KG1 (cell line): Measurements from ENCODE around the gene NPIPB8.
"Not testable (repeated sequence)": the region's sequence is repeated elsewhere in the genome, so short reads cannot be mapped to it uniquely, and the experiment has no call there.

Experiments used
- DNase-seq: peaks from one replicate; lab custom pipeline; 2025; lab: John Stamatoyannopoulos, UW

The NPIPB8 gene

DNA sequence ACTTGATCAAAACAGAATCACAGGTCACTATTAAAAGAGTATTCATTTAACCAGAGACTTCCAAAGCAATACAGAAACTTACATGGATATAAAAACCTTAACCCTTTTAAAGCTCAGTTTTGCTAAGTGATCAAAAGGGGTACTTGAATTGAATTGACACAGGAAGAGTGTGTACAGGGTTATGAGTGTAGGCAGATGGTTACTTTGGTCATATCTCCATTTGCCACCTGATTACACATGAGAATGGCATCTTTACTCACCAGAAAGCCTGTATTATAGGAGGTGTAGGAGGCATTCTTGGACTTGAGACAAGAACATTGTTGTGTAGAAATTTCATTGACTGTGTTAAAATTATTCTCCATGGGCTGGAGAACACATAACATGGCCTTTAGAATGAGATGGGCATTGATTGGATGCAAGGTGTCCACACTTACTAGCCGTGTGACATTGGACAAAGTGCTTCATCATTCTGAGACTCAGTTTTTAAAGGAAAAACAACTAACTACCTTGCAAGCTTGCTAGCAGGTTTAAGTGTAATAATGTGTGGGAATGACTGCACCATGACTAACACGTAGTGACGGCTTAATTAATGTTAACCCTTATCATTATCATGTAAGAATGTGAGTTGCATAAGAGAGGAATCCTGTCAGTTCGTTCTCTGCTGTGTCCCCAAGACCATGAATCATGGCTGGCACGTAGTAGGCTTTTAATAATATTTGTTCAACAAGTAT, 1.6 kb upstream of the NPIPB8 start:
- DNase-seq: not testable (repeated sequence)

GRCh38 chr16:28638359-28638758, 494 bp downstream of the NPIPB8 start:
- not testable (repeated sequence) for DNase-seq

GRCh38 chr16:28639959-28640358, 2.1 kb downstream of the NPIPB8 start:
- not testable (repeated sequence) for DNase-seq

- DNase-seq: not testable (repeated sequence)
These were observed 28.4 kb downstream of the NPIPB8 start for GRCh38 chr16:28666264-28666663.

DNA sequence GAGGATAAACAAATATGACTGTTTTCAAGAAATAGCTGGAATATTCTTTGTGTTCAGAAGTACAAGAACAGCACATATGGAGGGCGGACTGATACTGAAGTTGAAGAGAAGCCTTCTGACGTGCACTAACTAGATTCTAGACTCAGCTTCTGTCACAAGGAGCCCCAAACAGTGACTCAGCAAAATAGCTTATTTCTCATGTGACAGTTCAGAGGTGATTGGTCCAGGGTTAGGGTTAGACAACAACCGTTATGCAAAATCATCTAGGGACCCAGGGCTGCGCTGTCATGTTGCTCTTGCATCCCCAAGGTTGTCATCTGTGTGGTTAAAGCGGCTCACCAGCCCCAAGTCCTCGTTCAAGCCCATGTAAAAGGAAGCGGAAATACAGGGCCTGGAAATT, 29.6 kb downstream of the NPIPB8 start:
- DNase-seq: not testable (repeated sequence)

- DNase-seq: not testable (repeated sequence)
These were observed 30.3 kb downstream of the NPIPB8 start for GRCh38 chr16:28668199-28668598.

DNA sequence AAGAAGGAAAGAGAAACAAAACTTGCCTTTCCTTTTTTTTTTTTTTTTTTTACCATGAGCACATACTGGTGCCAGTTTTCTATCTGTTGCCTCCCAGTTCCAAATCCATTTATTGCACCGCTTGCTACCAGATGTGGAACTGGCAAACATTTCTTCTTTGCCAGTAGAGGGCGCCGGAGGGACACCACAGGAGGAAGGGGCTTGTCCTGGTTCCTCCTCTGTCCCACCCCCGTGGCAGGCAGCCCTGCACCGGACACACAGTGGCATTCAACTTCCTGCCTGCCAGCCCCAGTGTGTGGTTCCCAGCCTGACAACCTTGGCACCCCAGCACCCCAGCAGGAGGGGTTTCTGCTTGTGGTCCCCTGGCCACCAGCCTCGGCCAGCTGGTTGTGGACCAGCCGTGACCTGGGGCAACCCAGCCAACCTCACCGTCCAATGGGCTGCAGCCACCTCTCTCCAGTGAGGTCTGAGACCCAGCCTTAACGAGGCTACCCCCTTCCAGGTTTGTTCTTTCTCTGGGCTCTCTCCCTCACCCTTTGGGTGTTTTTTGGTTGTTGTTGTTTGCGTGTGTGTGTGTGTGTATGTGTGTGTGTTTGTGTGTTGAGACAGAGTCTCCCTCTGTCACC, 50.6 kb downstream of the NPIPB8 start:
- not testable (repeated sequence) for DNase-seq

DNA sequence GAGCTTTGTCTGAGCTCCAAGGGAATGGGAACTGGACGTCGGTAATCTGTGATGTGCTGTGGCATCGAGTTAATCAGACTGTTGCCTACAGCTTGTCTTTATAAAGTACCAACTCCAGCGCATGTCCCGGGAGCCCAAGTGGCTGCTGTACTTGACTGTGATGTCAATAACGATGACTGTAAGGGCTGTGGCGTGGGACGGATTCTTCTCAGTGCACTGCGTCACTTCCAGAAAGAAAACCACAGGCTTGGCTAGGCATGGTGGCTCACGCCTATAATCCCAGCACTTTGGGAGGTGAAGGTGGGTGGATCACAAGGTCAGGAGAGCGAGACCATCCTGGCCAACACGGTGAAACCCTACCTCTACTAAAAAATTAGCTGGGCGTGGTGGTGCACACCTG, 51.6 kb downstream of the NPIPB8 start:
- not testable (repeated sequence) for DNase-seq

- DNase-seq: not testable (repeated sequence)
These were observed 53.9 kb downstream of the NPIPB8 start for GRCh38 chr16:28691722-28692121.

GRCh38 chr16:28693257-28693950, 55.5 kb downstream of the NPIPB8 start:
- DNase-seq: not testable (repeated sequence)

DNA sequence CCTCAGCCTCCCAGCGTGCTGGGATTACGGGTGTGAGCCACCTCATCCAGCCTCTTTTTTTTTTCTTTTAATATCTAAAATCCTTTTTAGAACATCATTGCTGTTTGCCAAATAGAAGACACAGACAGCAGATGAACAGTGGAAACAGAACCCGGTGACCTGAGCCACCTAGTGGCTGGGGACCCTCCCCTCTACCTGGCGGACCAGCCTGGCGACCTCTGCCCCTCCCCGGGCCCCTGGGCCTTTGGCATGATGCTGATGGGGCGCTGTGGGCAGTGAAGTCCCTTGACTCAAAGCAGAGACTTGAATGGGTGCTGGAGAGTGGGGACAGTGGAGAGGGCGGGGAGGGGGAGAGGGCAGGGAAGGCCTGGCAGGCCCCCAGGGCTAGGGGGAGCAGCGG, 61.9 kb downstream of the NPIPB8 start:
- not testable (repeated sequence) for DNase-seq

DNA sequence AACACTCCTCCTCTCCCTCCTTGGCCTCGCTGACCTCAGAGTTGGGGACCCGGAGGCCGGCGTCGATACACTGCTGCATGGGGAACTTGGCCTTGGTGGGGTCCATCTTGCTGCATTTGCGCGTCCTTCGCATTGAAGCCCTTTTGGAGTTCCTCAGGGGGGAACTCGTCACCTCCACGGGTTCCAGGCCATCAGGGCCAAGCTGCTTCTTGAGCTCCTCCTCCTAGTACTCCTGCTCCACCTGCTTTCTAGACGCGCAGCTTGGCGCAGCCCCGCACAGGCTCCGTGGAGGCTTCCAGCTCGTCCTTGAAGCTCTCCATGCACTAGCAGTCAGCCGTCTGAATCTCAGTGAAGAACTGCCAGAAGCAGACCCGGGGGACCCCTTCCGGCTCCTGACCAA, 62.5 kb downstream of the NPIPB8 start:
- DNase-seq: not testable (repeated sequence)

GRCh38 chr16:28701384-28701783, 63.5 kb downstream of the NPIPB8 start:
- DNase-seq: not testable (repeated sequence)

GRCh38 chr16:28704246-28704645, 66.4 kb downstream of the NPIPB8 start:
- DNase-seq: not testable (repeated sequence)
